ENCODE measurements around the gene C1QTNF2. TPM values are rescaled to one million over a fixed set of nuclear protein-coding genes. Genes with fewer than 3 reads are reported as not detected.

The C1QTNF2 gene
- total and polyA plus RNA-seq, 2 of the 13 experiments (the other 11 are each of a cell fraction or from before 2014, with no cell fraction given) = not detected

DNA sequence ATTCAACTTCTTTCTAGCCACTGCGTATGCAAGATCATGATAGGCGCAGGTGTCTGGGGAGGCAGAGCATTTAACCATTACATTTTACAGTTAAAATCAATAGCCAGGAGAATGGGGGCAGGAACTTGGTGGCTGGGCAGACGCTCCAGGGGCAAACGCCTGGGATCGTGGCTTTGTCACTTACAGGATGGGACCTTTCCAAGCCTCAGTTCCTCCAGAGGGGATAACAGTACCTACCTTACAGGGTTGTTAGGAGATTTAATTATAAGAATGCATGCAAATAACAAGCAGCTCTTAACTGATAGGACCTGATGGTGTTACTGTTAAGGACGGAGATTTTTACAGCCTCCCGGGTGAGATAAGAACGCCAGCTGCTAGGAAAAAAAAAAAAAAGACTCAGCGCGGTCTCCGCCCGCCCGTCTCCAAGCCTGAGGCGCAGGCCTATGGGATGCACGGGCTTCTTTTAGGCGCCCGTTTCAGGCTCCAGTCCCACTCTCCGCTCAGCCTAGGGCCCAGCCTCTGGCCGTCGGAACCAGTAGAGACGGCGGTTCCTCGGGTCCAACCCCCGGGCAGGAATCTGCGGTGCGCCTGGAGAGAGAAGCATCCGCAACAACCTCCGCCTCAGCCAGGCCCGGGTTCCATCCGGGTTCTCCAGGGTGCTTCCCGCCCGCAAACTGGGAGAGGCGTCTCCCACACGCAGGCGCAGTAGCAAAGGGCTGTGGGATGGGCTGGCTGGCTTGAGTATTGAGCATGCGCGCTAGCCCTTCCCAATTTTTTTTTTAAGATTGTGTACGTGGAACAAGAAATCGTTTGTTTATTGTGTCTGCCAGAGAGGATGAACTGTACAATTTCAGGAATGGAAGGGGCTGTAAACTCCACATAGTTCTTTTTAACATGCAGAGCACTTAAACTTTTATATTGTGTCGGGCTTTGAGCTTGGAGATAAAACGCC is 29.3 kb upstream of the C1QTNF2 start, which contains the start of gene FAM200C:
FAM200C (minus strand) TSS at position 653 of the 952 bp plus-strand sequence. CDS start 4,564 bp downstream, outside the sequence.
- Histone ChIP-seq H3K9me3 (ENCODE audit: low read length) (no peaks in the 10 kb centered on the region), H3K4me1 (ENCODE audit: insufficient read depth, low read length) (peaks cover 20% of the 10 kb centered on the region), H3K79me2 (ENCODE audit: insufficient read depth, low read length) (peaks cover 20% of the 10 kb centered on the region), H3K27me3 (ENCODE audit: control insufficient read depth in 1 of 2, insufficient read depth in 2 of 2, low read length in 2 of 2) (no peaks in the 10 kb centered on the region; a peak in 1 of 5 replicates), H4K20me1 (ENCODE audit: insufficient read depth, low read length) (no peaks in the 10 kb centered on the region), H3K4me2 (ENCODE audit: low read depth, low read length) (peak within 1 kb of the TSS; percentile 90), H2AFZ (ENCODE audit: low read length) (peak within 1 kb of the TSS; percentile 48), H3K4me3 (replicated peaks in 1 of 3; ENCODE audit: insufficient read depth in 1 of 3, low read depth in 2 of 3, low read length in 3 of 3) (peak within 1 kb of the TSS; percentile 65 to 90 (median 83)), H3K36me3 (replicated peaks in 1 of 2; ENCODE audit: control insufficient read depth in 1 of 2, insufficient read depth in 2 of 2, low read length in 2 of 2) (peaks cover 5 to 27% of the 10 kb centered on the region in 2 experiments; a peak in 4 of 5 replicates), H3K9ac (ENCODE audit: insufficient read depth, low read depth, low read length) (peak within 1 kb of the TSS; percentile 95), H3K27ac (ENCODE audit: extremely low read length, insufficient read depth, low read length) (peak within 1 kb of the TSS; percentile 89)
- DNase-seq (ENCODE audit: low spot score) (peak; percentile 90), FAIRE-seq (peak; percentile 77), ATAC-seq (peak; percentile 98)
- ChIA-PET POLR2A (interaction anchor here (0.5 to 2.3 kb wide), 5 partner anchors 11 to 67 kb away, joined by 3 to 11 read pairs (median 5); partner anchors contain the start of genes PTTG1 and SLU7), CTCF (ENCODE audit: low intra/inter-chr PET ratio, low total read pairs) (no interaction called here)
- intact Hi-C loops (cut with micrococcal nuclease; ENCODE audit: unreplicated experiment) (loop anchor here (5.0 kb wide), 1 partner anchor 1192 kb away; the partner anchor contains the start of gene RNF145), in situ Hi-C loops (cut with HindIII; ENCODE audit: extremely low pct_ligation_motif_present, low pct_unique_long_range_greater_than_20kb) (no loop called here)
- TSS peak; percentile 71 for BruUV-seq (replicated peaks)
- 3% methylated on average over 33 of the region's 41 CpGs for WGBS (ENCODE audit: low lambda C conversion rate)
- TF ChIP-seq ZNF800 (CRISPR knock-in tag; IDR thresholded peaks at IDR 0.05) (peak; percentile 74), PAX8 (CRISPR knock-in tag; IDR thresholded peaks at IDR 0.05; ENCODE audit: borderline replicate concordance) (peak; percentile 34; the same call in 1 of the 2 replicates), ARID2 (CRISPR knock-in tag; IDR thresholded peaks at IDR 0.05; ENCODE audit: borderline replicate concordance) (no peak), ZSCAN12 (CRISPR knock-in tag; IDR thresholded peaks at IDR 0.05) (no peak), ZNF616 (CRISPR knock-in tag; IDR thresholded peaks at IDR 0.05; ENCODE audit: low read depth) (no peak), ATF3 (CRISPR knock-in tag; IDR thresholded peaks at IDR 0.05) (no peak), NR2C2 (CRISPR knock-in tag; IDR thresholded peaks at IDR 0.05; ENCODE audit: borderline replicate concordance) (no peak; the same call in 1 of the 2 replicates), ZKSCAN1 (IDR thresholded peaks at IDR 0.05; ENCODE audit: low read length) (no peak), ZNF251 (CRISPR knock-in tag; IDR thresholded peaks at IDR 0.05) (no peak), ZNF414 (CRISPR knock-in tag; IDR thresholded peaks at IDR 0.05) (no peak), ZBTB7B (CRISPR knock-in tag; IDR thresholded peaks at IDR 0.05) (peak; percentile 74)
- TF ChIP-seq, protein P1, sequence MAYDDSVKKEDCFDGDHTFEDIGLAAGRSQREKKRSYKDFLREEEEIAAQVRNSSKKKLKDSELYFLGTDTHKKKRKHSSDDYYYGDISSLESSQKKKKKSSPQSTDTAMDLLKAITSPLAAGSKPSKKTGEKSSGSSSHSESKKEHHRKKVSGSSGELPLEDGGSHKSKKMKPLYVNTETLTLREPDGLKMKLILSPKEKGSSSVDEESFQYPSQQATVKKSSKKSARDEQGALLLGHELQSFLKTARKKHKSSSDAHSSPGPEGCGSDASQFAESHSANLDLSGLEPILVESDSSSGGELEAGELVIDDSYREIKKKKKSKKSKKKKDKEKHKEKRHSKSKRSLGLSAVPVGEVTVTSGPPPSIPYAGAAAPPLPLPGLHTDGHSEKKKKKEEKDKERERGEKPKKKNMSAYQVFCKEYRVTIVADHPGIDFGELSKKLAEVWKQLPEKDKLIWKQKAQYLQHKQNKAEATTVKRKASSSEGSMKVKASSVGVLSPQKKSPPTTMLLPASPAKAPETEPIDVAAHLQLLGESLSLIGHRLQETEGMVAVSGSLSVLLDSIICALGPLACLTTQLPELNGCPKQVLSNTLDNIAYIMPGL (CRISPR knock-in tag; IDR thresholded peaks at IDR 0.05; ENCODE audit: borderline replicate concordance in 1 of 2, low read depth in 1 of 2) = peak in 1 of 2 experiments; percentile 81; a peak in 3 of 4 replicates
- TF ChIP-seq, protein P2, sequence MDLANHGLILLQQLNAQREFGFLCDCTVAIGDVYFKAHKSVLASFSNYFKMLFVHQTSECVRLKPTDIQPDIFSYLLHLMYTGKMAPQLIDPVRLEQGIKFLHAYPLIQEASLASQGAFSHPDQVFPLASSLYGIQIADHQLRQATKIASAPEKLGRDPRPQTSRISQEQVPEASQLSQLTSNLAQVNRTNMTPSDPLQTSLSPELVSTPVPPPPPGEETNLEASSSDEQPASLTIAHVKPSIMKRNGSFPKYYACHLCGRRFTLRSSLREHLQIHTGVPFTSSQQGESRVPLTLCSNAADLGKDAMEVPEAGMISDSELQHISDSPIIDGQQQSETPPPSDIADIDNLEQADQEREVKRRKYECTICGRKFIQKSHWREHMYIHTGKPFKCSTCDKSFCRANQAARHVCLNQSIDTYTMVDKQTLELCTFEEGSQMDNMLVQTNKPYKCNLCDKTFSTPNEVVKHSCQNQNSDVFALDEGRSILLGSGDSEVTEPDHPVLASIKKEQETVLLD (CRISPR knock-in tag; IDR thresholded peaks at IDR 0.05; ENCODE audit: low read depth) = no peak
